Mucosa of stomach (tissue), 1 donor: ENCODE measurements around the gene UBQLN4.

Source experiments
- H3K27me3 ChIP-seq: one replicate; pipeline ENCODE4 v1.7.0; 2013; ENCODE audit warnings: mild to moderate bottlenecking, low read length; ENCODE audit not compliant: control insufficient read depth, insufficient read depth
- H3K36me3 ChIP-seq: one replicate; pipeline ENCODE4 v1.7.0; 2013; ENCODE audit warnings: low read length; ENCODE audit not compliant: control insufficient read depth, insufficient read depth
- H3K4me1 ChIP-seq: one replicate; pipeline ENCODE4 v1.7.0; 2013; ENCODE audit warnings: mild to moderate bottlenecking, low read length; ENCODE audit not compliant: control insufficient read depth, insufficient read depth
- H3K4me3 ChIP-seq: one replicate; pipeline ENCODE4 v1.7.0; 2013; ENCODE audit warnings: low read length
- H3K9ac ChIP-seq: one replicate; pipeline ENCODE4 v1.7.0; 2013; ENCODE audit warnings: mild to moderate bottlenecking, low read length, moderate library complexity
- H3K9me3 ChIP-seq: one replicate; pipeline ENCODE4 v1.7.0; 2013; ENCODE audit warnings: mild to moderate bottlenecking, low read length, moderate library complexity; ENCODE audit not compliant: control insufficient read depth
- donor health status: Pancreatic carcinoma.

Gene UBQLN4

GRCh38 chr1:156053768-156054499 is at the start of gene UBQLN4:
UBQLN4 (minus strand) TSS chr1:156053798; CDS start chr1:156053701, 97 bp downstream.
- H3K27me3 ChIP-seq, result no peaks in the 10 kb centered on the region
- H3K4me1 ChIP-seq, result peaks cover 8% of the 10 kb centered on the region
- no peaks in the 10 kb centered on the region for H3K36me3 ChIP-seq
- no peaks in the 10 kb centered on the region for H3K9me3 ChIP-seq
- peak within 1 kb of the TSS; percentile 89 for H3K4me3 ChIP-seq
- peak within 1 kb of the TSS; percentile 77 for H3K9ac ChIP-seq

- Histone ChIP-seq H3K36me3 (no peaks in the 10 kb centered on the region), H3K9ac (peak overlapping the region; percentile 83), H3K27me3 (no peaks in the 10 kb centered on the region), H3K4me1 (peaks cover 70% of the 10 kb centered on the region), H3K9me3 (no peaks in the 10 kb centered on the region), H3K4me3 (peak overlapping the region; percentile 39)
Observed at GRCh38 chr1:156102633-156103511, 49.3 kb upstream of the UBQLN4 start.

- Histone ChIP-seq H3K36me3 (no peaks in the 10 kb centered on the region), H3K4me1 (peaks cover 72% of the 10 kb centered on the region), H3K4me3 (no peak overlapping the region), H3K9ac (peak overlapping the region; percentile 28), H3K9me3 (no peaks in the 10 kb centered on the region), H3K27me3 (no peaks in the 10 kb centered on the region)
Observed at GRCh38 chr1:156101880-156102279, 48.3 kb upstream of the UBQLN4 start.

- Histone ChIP-seq H3K9me3 (no peaks in the 10 kb centered on the region), H3K4me1 (peaks cover 66% of the 10 kb centered on the region), H3K4me3 (no peak overlapping the region), H3K9ac (peak overlapping the region; percentile 38), H3K36me3 (no peaks in the 10 kb centered on the region), H3K27me3 (no peaks in the 10 kb centered on the region)
Observed at GRCh38 chr1:156100205-156100995, 46.8 kb upstream of the UBQLN4 start.

- H3K36me3 ChIP-seq, result no peaks in the 10 kb centered on the region
- H3K9me3 ChIP-seq, result no peaks in the 10 kb centered on the region
- no peak overlapping the region for H3K9ac ChIP-seq
- H3K4me1 ChIP-seq, result peaks cover 55% of the 10 kb centered on the region
- H3K27me3 ChIP-seq, result no peaks in the 10 kb centered on the region
- H3K4me3 ChIP-seq, result no peak overlapping the region
Observed at GRCh38 chr1:156099282-156099681, 45.7 kb upstream of the UBQLN4 start.

GRCh38 chr1:156098784-156099183 is 45.2 kb upstream of the UBQLN4 start:
- H3K4me3 ChIP-seq, result no peak overlapping the region
- H3K27me3 ChIP-seq, result no peaks in the 10 kb centered on the region
- no peaks in the 10 kb centered on the region for H3K36me3 ChIP-seq
- no peaks in the 10 kb centered on the region for H3K9me3 ChIP-seq
- H3K4me1 ChIP-seq, result peaks cover 50% of the 10 kb centered on the region
- no peak overlapping the region for H3K9ac ChIP-seq

- H3K36me3 ChIP-seq, result no peaks in the 10 kb centered on the region
- peaks cover 39% of the 10 kb centered on the region for H3K4me1 ChIP-seq
- H3K9me3 ChIP-seq, result no peaks in the 10 kb centered on the region
- no peaks in the 10 kb centered on the region for H3K27me3 ChIP-seq
- H3K9ac ChIP-seq, result no peak overlapping the region
- no peak overlapping the region for H3K4me3 ChIP-seq
Observed at GRCh38 chr1:156097499-156098178, 44.0 kb upstream of the UBQLN4 start.

GRCh38 chr1:156096640-156097391 is 43.2 kb upstream of the UBQLN4 start:
- H3K9ac ChIP-seq, result peak overlapping the region; percentile 36
- H3K27me3 ChIP-seq, result no peaks in the 10 kb centered on the region
- H3K4me1 ChIP-seq, result peaks cover 31% of the 10 kb centered on the region
- no peaks in the 10 kb centered on the region for H3K36me3 ChIP-seq
- no peaks in the 10 kb centered on the region for H3K9me3 ChIP-seq
- H3K4me3 ChIP-seq, result no peak overlapping the region

- Histone ChIP-seq H3K27me3 (no peaks in the 10 kb centered on the region), H3K9ac (no peak overlapping the region), H3K9me3 (no peaks in the 10 kb centered on the region), H3K4me1 (peaks cover 25% of the 10 kb centered on the region), H3K36me3 (no peaks in the 10 kb centered on the region), H3K4me3 (no peak overlapping the region)
Observed at GRCh38 chr1:156095906-156096508, 42.4 kb upstream of the UBQLN4 start.

GRCh38 chr1:156091610-156092009 is 38.0 kb upstream of the UBQLN4 start:
- Histone ChIP-seq H3K9ac (no peak overlapping the region), H3K27me3 (no peaks in the 10 kb centered on the region), H3K36me3 (no peaks in the 10 kb centered on the region), H3K4me1 (peaks cover 8% of the 10 kb centered on the region), H3K4me3 (no peak overlapping the region), H3K9me3 (no peaks in the 10 kb centered on the region)

GRCh38 chr1:156090840-156091188 is 37.2 kb upstream of the UBQLN4 start:
- Histone ChIP-seq H3K4me1 (peaks cover 4% of the 10 kb centered on the region), H3K27me3 (no peaks in the 10 kb centered on the region), H3K9me3 (no peaks in the 10 kb centered on the region), H3K9ac (no peak overlapping the region), H3K36me3 (no peaks in the 10 kb centered on the region), H3K4me3 (no peak overlapping the region)
